Esophagus muscularis mucosa (tissue), 3 donors: ENCODE data around the gene ADD3.

Source experiments
- CTCF ChIP-seq, 3 experiments: fragments of 200-600 bp in 2 of 3; fragments of 450-650 bp in 1 of 3; sonication (generic) in 2 of 3; IDR thresholded peaks; one replicate each; pipeline ENCODE4 v1.5.1; 2017 to 2019; ENCODE audit warnings: antibody characterized with exemption in 3 of 3, mild to moderate bottlenecking in 2 of 3, moderate library complexity in 1 of 3
- POLR2A ChIP-seq: fragments of 450-650 bp; IDR thresholded peaks from one replicate; pipeline ENCODE4 v1.6.1; 2017; ENCODE audit warnings: antibody characterized with exemption, moderate library complexity, mild to moderate bottlenecking, low read depth

GRCh38 chr10:110176141-110177030, 168.6 kb downstream of the ADD3 start:
- TF ChIP-seq CTCF (IDR thresholded peaks at IDR 0.05) (no peak), POLR2A (no peak)
